ENCODE measurements around the gene WBP4.

WBP4 gene

DNA sequence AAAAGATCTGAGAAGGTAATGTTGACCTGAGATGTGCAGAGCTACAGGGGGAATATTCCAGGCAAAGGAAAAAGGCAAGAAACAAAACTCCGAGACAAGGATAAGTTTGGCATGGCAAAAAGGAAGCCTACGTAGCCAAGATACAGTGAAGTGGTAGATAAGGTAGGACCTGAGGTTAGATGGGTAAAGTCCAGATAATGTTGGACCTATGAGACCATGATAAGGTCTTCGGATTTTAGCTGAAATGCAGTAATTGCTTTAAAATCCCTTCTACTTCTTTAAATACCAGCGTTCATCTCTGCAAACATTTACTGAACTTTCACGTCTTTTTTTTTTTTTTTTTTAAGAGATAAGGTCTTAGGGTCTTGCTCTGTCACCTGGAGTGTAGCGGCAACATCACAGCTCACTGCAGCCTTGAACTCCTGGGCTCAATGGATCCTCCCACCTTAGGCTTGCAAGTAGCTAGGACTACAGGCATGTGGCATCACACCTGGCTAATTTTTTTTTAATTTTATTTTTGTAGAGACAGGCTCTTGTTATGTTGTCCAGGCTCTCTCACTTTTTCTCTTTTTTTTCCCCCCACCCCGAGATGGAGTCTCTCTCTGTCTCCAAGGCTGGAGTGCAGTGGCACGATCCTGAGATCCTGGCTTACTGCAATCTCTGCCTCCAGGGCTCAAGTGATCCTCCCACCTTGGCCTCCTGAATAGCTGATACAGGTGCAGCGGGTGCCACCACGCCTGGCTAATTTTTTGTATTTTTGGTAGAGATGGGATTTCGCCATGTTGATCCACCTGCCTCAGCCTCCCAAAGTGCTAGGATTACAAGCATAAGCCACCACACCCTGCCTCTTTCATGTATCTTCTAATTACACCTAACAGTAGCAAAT lies 4.2 kb upstream of the WBP4 start:
- no peak for DNase-seq (ENCODE audit: low read depth)
- H3K4me3 ChIP-seq (ENCODE audit: low read length) = no peak overlapping the region
- no peak for TF ChIP-seq CTCF (conservative IDR thresholded peaks at IDR 0.05; ENCODE audit: low read depth, low read length)

DNA sequence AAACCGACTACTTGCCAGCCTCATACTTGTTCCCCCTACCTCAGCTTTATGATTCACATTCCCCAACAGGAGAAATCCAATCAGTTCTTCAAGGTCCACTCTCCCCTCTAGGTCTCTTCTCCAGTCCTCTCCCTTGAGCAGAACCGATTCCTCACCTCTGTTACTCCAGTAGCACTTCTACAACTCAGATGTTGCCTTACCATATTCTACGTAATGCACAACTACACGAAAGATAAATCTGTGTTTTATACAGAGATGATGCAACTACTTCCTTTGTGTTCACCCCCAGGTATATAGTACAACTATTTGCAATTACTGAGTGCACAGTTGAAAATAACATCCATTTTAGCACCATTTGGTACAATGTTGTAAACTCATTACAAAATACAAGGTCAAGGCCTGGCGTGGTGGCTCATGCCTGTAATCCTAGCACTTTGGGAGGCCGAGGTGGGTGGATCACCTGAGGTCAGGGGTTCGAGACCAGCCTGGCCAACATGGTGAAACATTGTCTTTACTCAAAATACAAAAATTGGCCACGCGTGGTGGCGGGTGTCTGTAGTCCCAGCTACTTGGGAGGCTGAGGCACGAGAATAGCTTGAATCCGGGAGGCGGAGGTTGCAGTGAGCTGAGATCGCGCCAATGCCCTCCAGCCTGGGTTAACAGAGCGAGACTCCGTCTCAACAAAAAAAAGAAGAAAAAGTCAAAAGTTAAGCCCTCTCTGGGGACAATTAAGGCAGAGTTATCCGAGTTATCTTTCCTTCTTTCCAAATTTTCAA lies 2.8 kb upstream of the WBP4 start:
- DNase-seq (ENCODE audit: low read depth) = no peak
- peak overlapping the region; percentile 85 for H3K4me3 ChIP-seq (ENCODE audit: low read length)
- no peak for TF ChIP-seq CTCF (conservative IDR thresholded peaks at IDR 0.05; ENCODE audit: low read depth, low read length)

- peak overlapping the region; percentile 85 for H3K4me3 ChIP-seq (ENCODE audit: low read length)
- no peak for DNase-seq (ENCODE audit: low read depth)
- no peak for TF ChIP-seq CTCF (conservative IDR thresholded peaks at IDR 0.05; ENCODE audit: low read depth, low read length)
Measured at GRCh38 chr13:41059456-41060081, 1.7 kb upstream of the WBP4 start.

- H3K4me3 ChIP-seq (ENCODE audit: low read length) = peak overlapping the region; percentile 85
- TF ChIP-seq CTCF (conservative IDR thresholded peaks at IDR 0.05; ENCODE audit: low read depth, low read length) = peak; percentile 17
- DNase-seq (ENCODE audit: low read depth) = no peak
Measured at GRCh38 chr13:41060082-41060723, 1.1 kb upstream of the WBP4 start.

DNA sequence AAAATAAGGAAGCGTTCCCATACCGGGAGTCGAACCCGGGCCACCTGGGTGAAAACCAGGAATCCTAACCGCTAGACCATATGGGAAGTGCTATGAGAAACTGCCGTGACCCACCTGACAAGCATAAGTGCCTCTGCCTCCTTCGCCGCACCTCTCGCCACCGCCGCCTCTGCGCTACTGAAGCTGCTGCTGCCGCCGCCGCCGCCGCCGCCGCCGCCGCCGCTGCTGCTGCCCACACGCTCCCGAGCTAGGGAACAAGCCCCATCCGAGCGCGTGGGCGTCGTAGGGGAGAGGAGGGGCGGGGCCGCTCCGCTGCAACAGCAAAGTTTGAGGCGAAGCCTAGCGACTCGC lies 610 bp upstream of the WBP4 start:
- DNase-seq (ENCODE audit: low read depth) = no peak
- peak overlapping the region; percentile 85 for H3K4me3 ChIP-seq (ENCODE audit: low read length)
- TF ChIP-seq CTCF (conservative IDR thresholded peaks at IDR 0.05; ENCODE audit: low read depth, low read length) = no peak

GRCh38 chr13:41061914-41062837 lies 867 bp downstream of the WBP4 start:
- TF ChIP-seq CTCF (conservative IDR thresholded peaks at IDR 0.05; ENCODE audit: low read depth, low read length) = no peak
- no peak for DNase-seq (ENCODE audit: low read depth)
- H3K4me3 ChIP-seq (ENCODE audit: low read length) = peak overlapping the region; percentile 85

Measured in retinal pigment epithelial cell (primary cell).